B cell (primary cell): Measurements from ENCODE around the gene ARHGAP18.

ENCODE experiments used
- CTCF ChIP-seq: fragments of 200-600 bp; IDR thresholded peaks from one replicate; pipeline ENCODE4 v1.8.0; 2022; ENCODE audit warnings: antibody characterized with exemption, mild to moderate bottlenecking
- EZH2 ChIP-seq: IDR thresholded peaks from 2 replicates; pipeline ENCODE4 v1.6.1; 2012; ENCODE audit warnings: borderline replicate concordance, low read depth, mild to moderate bottlenecking, moderate library complexity, low read length; ENCODE audit not compliant: insufficient read depth, poor library complexity, severe bottlenecking

GRCh38 chr6:129653746-129654145 is 56.2 kb downstream of the ARHGAP18 start:
- TF ChIP-seq CTCF (no peak), EZH2 (no peak)
